B cell (primary cell): ENCODE measurements around the gene IER2. TPM values are rescaled to one million over a fixed set of nuclear protein-coding genes. Genes with fewer than 3 reads are reported as not detected.

Experiments used
- ATAC-seq: fragments of 200-7000 bp; cut with Tn5 transposase; one replicate; pipeline ENCODE4 v1.10.0; 2021; ENCODE audit warnings: low read depth, mild to moderate bottlenecking, moderate number of reproducible peaks, moderate library complexity
- CTCF ChIA-PET: fragments of 350-600 bp; sonication (Branson Sonifier 250); formaldehyde crosslinking; loops from one replicate; lab custom pipeline; 2021; ENCODE audit warnings: antibody characterized with exemption, inconsistent platforms; lab: Charles Lee
- POLR2A ChIA-PET: fragments of 350-600 bp; sonication (Branson Sonifier 250); formaldehyde crosslinking; loops from one replicate; lab custom pipeline; 2021; ENCODE audit warnings: antibody characterized with exemption; lab: Charles Lee
- DNase-seq: peaks from one replicate; pipeline ENCODE4 v3.0.0; 2013
- H2AFZ ChIP-seq: 2 replicates; pipeline ENCODE4 v1.6.1; 2012; ENCODE audit warnings: mild to moderate bottlenecking, low read depth, low read length; ENCODE audit not compliant: insufficient read depth, poor library complexity, severe bottlenecking
- H3K27ac ChIP-seq, 2 donors: 1 replicate in 1 of 2; 2 replicates in 1 of 2; pipeline ENCODE4 v1.5.1; 2012 to 2013; ENCODE audit warnings: low read length in 2 of 2, mild to moderate bottlenecking in 2 of 2, moderate library complexity in 1 of 2
- H3K27me3 ChIP-seq, 4 experiments: fragments of 200-600 bp in 1 of 4; sonication (generic) in 1 of 4; replicated peaks in 1 of 4; 1 replicate in 2 of 4; 2 replicates in 2 of 4; pipeline versions ENCODE4 v1.6.1 to v1.7.0; 2013 to 2016; ENCODE audit warnings: low read length in 3 of 4, mild to moderate bottlenecking in 2 of 4, mixed read lengths in 1 of 4, moderate library complexity in 1 of 4; ENCODE audit not compliant: insufficient read depth in 4 of 4, control insufficient read depth in 3 of 4; ENCODE audit errors: control extremely low read depth in 1 of 4
- H3K36me3 ChIP-seq, 2 experiments: replicated peaks in 1 of 2; 1 replicate in 1 of 2; 2 replicates in 1 of 2; pipeline versions ENCODE4 v1.6.1 to v1.7.1; 2013; ENCODE audit warnings: low read length in 1 of 2; ENCODE audit not compliant: insufficient read depth in 2 of 2, control insufficient read depth in 1 of 2; ENCODE audit errors: control extremely low read depth in 1 of 2, extremely low read depth in 1 of 2
- H3K4me1 ChIP-seq, 2 donors: fragments of 200-600 bp in 1 of 2; sonication (generic) in 1 of 2; 1 replicate in 1 of 2; 2 replicates in 1 of 2; pipeline versions ENCODE4 v1.5.1 to v1.6.1; 2013 to 2017; ENCODE audit warnings: low read length in 2 of 2; ENCODE audit not compliant: control insufficient read depth in 2 of 2, insufficient read depth in 2 of 2
- H3K4me2 ChIP-seq: replicated peaks from 2 replicates; pipeline ENCODE3; 2012; ENCODE audit warnings: mild to moderate bottlenecking, low read depth, low read length; ENCODE audit not compliant: poor library complexity, severe bottlenecking
- H3K4me3 ChIP-seq, 5 experiments: fragments of 200-600 bp in 1 of 5; sonication (generic) in 1 of 5; 1 replicate in 3 of 5; 2 replicates in 2 of 5; pipeline versions ENCODE4 v1.5.1 to v1.7.0; 2011 to 2016; ENCODE audit warnings: low read length in 4 of 5, mild to moderate bottlenecking in 4 of 5, low read depth in 2 of 5, control low read depth in 1 of 5, moderate library complexity in 1 of 5; ENCODE audit not compliant: insufficient read depth in 1 of 5; ENCODE audit errors: control extremely low read depth in 1 of 5, extremely low read depth in 1 of 5
- H3K79me2 ChIP-seq: fragments of 200-600 bp; sonication (generic); one replicate; pipeline ENCODE4 v1.6.0; 2016; ENCODE audit warnings: low read length; ENCODE audit not compliant: control insufficient read depth, insufficient read depth
- H3K9ac ChIP-seq: fragments of 200-600 bp; sonication (generic); 2 replicates; pipeline ENCODE4 v1.6.1; 2017; ENCODE audit warnings: mild to moderate bottlenecking, low read length, moderate library complexity
- H3K9me3 ChIP-seq, 3 donors: one replicate each; pipeline versions ENCODE4 v1.6.1 to v1.7.1; 2013; ENCODE audit warnings: low read length in 2 of 3; ENCODE audit not compliant: control insufficient read depth in 2 of 3, insufficient read depth in 1 of 3; ENCODE audit errors: control extremely low read depth in 1 of 3
- H4K20me1 ChIP-seq: 2 replicates; pipeline ENCODE4 v1.6.0; 2012; ENCODE audit warnings: mild to moderate bottlenecking, low read length; ENCODE audit not compliant: insufficient read depth, control insufficient read depth, poor library complexity, severe bottlenecking
- H3K27ac Mint-ChIP-seq: one replicate; pipeline ENCODE4 v1.8.0; 2021; ENCODE audit warnings: mixed read lengths
- H3K27me3 Mint-ChIP-seq: one replicate; pipeline ENCODE4 v1.8.0; 2021; ENCODE audit warnings: mixed read lengths
- H3K4me1 Mint-ChIP-seq: one replicate; pipeline ENCODE4 v1.8.0; 2021; ENCODE audit warnings: mixed read lengths
- H3K4me3 Mint-ChIP-seq: one replicate; pipeline ENCODE4 v1.8.0; 2021; ENCODE audit warnings: mixed read lengths
- H3K9me3 Mint-ChIP-seq: one replicate; pipeline ENCODE4 v1.8.0; 2022; ENCODE audit warnings: mixed read lengths; ENCODE audit not compliant: insufficient read depth
- EZH2 ChIP-seq: IDR thresholded peaks from 2 replicates; pipeline ENCODE4 v1.6.1; 2012; ENCODE audit warnings: borderline replicate concordance, low read depth, mild to moderate bottlenecking, moderate library complexity, low read length; ENCODE audit not compliant: insufficient read depth, poor library complexity, severe bottlenecking
- WGBS: methylation state at CpG from one replicate; pipeline ENCODE4 v1.1.5; 2013; ENCODE audit warnings: missing lambda C conversion rate; ENCODE audit not compliant: insufficient coverage; 5-methylcytosine and 5-hydroxymethylcytosine counted together
- intact Hi-C: fragments of 100-400 bp; cut with micrococcal nuclease; formaldehyde crosslinking; loops from one replicate; pipeline ENCODE4 v1.10.0; 2022
- polyA plus RNA-seq: library from polyadenylated mRNA; depleted of rRNA; stranded (reverse); fragments of >200 nt; gene quantifications from 2 replicates; pipeline ENCODE4 v1.2.3, GENCODE V29; 2012
- total RNA-seq, 2 donors: library from RNA; stranded (reverse); fragments of 120-200 nt in 1 of 2; gene quantifications; 1 replicate in 1 of 2; 2 replicates in 1 of 2; pipeline versions ENCODE4 v1.2.3 to v1.2.4, GENCODE V29; 2013 to 2022
- TF ChIP-seq, protein P1 (sequence below): fragments of 200-600 bp; IDR thresholded peaks from one replicate; pipeline ENCODE4 v1.8.0; 2022; ENCODE audit warnings: antibody characterized with exemption, mild to moderate bottlenecking

The IER2 gene
- total and polyA plus RNA-seq, 2 donors (not counting 1 experiment from before 2014, with no cell fraction given): 189 to 2,152 TPM

DNA sequence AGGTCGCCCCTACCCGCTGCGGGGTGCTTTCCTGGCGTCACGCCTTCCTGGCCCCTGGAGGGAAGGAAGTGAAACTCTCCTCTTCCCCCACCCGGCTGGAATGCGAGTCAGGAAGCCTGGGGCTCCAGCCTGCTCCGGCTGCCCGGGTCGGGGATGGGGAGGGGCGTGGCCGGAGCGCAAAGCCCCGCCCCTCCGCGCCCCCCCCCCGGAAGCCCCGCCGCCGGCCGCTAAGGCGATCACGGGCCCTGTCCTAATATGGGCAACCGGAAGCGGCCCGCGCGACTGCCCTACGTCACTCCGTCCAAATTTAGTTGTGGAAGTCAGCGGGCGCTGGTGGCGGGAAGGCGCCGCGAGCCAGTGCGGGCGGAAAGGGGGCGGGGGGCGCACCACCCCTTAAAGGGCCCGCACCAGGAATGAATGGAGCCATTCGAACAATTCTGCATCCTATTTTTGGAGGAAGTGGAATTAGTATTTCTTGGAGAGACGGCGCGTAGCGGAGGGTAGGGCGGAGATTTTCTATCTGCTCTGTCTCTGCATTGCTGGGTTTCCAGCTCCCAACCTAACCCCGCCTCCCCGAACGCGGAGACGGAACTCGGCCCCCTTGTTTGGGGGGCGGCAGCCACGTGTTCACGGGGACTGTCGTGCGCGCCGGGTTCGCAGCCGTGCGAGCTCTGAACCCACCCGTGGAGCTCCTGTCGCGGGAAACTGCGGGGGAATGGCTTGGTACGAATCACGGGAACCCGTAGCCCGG lies 1.6 kb downstream of the IER2 start:
- Mint-ChIP-seq H3K27ac (peak overlapping the region; percentile 100), H3K27me3 (no peaks in the 10 kb centered on the region), H3K4me3 (peak overlapping the region; percentile 92), H3K9me3 (no peaks in the 10 kb centered on the region), H3K4me1 (peaks cover 43% of the 10 kb centered on the region)
- TF ChIP-seq EZH2: no peak
- Histone ChIP-seq H3K36me3 (peaks cover 0 to 9% of the 10 kb centered on the region in 2 experiments), H3K9ac (peak overlapping the region; percentile 97), H3K27me3 (no peaks in the 10 kb centered on the region), H2AFZ (peak overlapping the region; percentile 61), H3K9me3 (no peaks in the 10 kb centered on the region), H3K4me2 (peak overlapping the region; percentile 95), H4K20me1 (peaks cover 26% of the 10 kb centered on the region), H3K27ac (peak overlapping the region; percentile 94 to 96), H3K4me1 (peaks cover 17 to 45% of the 10 kb centered on the region in 2 donors), H3K79me2 (peaks cover 60% of the 10 kb centered on the region), H3K4me3 (peak overlapping the region; percentile 82 to 100 (median 98))
- intact Hi-C loops: loop anchor here (1.0 to 5.0 kb wide), 5 partner anchors 15 to 985 kb away; partner anchors contain the start of gene ASF1B
- ChIA-PET CTCF (interaction anchor here (1.0 to 2.1 kb wide), 15 partner anchors 10 to 174 kb away, joined by 3 to 34 read pairs (median 6); partner anchors contain the start of gene NACC1), POLR2A (interaction anchor here (0.5 to 2.5 kb wide), 19 partner anchors 9 to 1467 kb away, joined by 3 to 64 read pairs (median 7); partner anchors contain the start of gene NACC1)
- ATAC-seq (peak; percentile 25), DNase-seq (peak; percentile 97)
- WGBS: 0% methylated on average over 66 of the region's 71 CpGs

DNA sequence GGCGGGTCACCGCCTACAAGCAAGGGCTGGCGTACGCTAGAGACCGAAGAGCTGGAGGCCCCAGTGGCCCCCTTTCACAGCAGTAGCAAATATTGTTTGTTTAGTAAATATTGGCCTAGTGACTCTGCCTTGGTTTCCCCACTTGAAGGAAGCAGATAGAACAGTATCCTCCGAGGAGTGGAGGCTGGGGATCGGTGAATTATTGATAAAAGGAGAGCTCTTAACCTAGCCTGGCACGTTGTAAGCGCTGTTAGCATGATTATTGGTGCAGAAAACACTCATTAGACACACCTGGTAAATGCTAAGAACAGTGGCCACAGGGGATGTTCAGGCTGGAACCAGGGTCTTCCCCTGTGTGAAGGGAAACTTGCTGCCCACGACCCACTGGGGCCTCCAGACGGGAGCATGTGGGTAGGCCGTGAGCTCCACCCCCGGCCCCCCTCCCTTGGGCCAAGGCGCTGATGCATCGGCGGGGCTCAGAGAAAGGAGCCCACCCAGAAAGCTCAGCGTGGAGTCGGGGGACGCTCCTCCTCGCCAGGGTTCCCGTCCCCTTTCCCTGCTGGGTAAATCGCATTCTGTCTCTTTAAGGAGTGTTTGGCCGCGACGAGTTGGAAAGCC lies 2.3 kb downstream of the IER2 start:
- Mint-ChIP-seq H3K27me3 (no peaks in the 10 kb centered on the region), H3K9me3 (no peaks in the 10 kb centered on the region), H3K4me3 (peak overlapping the region; percentile 92), H3K27ac (peak overlapping the region; percentile 100), H3K4me1 (peaks cover 45% of the 10 kb centered on the region)
- POLR2A ChIA-PET: interaction anchor here (0.5 to 2.5 kb wide), 23 partner anchors 8 to 1466 kb away, joined by 3 to 64 read pairs (median 5); partner anchors contain the start of gene NACC1
- CTCF ChIA-PET: interaction anchor here (0.9 to 2.1 kb wide), 18 partner anchors 9 to 853 kb away, joined by 3 to 34 read pairs (median 6); partner anchors contain the start of gene NACC1
- H3K27ac ChIP-seq: peak overlapping the region; percentile 94 to 96
- peaks cover 24 to 52% of the 10 kb centered on the region in 2 donors for H3K4me1 ChIP-seq
- peaks cover 26% of the 10 kb centered on the region for H4K20me1 ChIP-seq
- peak overlapping the region; percentile 82 to 100 (median 98) for H3K4me3 ChIP-seq
- no peaks in the 10 kb centered on the region for H3K27me3 ChIP-seq
- TF ChIP-seq EZH2: no peak
- TF ChIP-seq, protein P1, sequence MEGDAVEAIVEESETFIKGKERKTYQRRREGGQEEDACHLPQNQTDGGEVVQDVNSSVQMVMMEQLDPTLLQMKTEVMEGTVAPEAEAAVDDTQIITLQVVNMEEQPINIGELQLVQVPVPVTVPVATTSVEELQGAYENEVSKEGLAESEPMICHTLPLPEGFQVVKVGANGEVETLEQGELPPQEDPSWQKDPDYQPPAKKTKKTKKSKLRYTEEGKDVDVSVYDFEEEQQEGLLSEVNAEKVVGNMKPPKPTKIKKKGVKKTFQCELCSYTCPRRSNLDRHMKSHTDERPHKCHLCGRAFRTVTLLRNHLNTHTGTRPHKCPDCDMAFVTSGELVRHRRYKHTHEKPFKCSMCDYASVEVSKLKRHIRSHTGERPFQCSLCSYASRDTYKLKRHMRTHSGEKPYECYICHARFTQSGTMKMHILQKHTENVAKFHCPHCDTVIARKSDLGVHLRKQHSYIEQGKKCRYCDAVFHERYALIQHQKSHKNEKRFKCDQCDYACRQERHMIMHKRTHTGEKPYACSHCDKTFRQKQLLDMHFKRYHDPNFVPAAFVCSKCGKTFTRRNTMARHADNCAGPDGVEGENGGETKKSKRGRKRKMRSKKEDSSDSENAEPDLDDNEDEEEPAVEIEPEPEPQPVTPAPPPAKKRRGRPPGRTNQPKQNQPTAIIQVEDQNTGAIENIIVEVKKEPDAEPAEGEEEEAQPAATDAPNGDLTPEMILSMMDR: no peak
- peaks cover 0 to 9% of the 10 kb centered on the region in 2 experiments for H3K36me3 ChIP-seq
- 0% methylated on average over 19 of the region's 25 CpGs for WGBS
- peak overlapping the region; percentile 61 for H2AFZ ChIP-seq
- H3K4me2 ChIP-seq: peak overlapping the region; percentile 95
- intact Hi-C loops: loop anchor here (1.0 to 5.0 kb wide), 3 partner anchors 49 to 694 kb away; no protein-coding TSS in a partner anchor
- peaks cover 59% of the 10 kb centered on the region for H3K79me2 ChIP-seq
- DNase-seq (no peak), ATAC-seq (peak; percentile 3)
- peak overlapping the region; percentile 97 for H3K9ac ChIP-seq
- H3K9me3 ChIP-seq: no peaks in the 10 kb centered on the region
